GM21737 (cell line): ENCODE results near the gene BMP7.

Source experiments
- ATAC-seq: cut with Tn5 transposase; IDR thresholded peaks from one replicate; pipeline ENCODE4 v1.9.1; 2021; ENCODE audit warnings: mild to moderate bottlenecking, moderate library complexity; ENCODE audit not compliant: unreplicated experiment

The BMP7 gene

DNA sequence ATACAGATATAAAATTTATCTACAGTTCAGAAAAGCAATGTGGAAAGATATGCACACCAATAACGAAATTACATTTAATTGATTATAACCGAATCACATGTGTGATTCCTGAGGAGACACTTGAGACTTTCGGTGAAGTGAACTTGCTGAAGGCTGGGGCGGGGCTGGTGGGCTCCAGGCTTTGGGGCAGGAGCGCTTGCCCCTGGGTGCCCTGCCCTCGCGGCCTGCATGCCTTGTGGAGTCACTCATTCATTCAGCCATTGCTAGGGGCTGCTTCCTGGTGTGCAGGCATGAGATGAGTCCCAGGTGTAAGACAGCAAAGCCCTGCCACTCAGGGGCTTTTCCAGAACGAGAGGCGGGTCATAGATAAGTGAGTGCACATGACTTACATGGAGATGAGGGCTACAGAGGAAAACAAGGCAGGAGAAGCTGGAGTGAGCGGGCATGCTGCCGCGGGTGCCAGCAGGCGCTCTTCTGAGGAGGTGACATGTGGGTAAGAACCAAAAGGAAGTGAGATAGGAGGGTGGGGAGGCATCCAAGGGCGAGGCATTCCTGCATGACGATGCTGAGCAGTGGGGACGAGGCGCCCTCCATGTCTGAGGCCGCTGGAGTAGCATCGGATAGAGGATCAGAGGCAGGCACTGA is 88.7 kb downstream of the BMP7 start:
- no peak for ATAC-seq

DNA sequence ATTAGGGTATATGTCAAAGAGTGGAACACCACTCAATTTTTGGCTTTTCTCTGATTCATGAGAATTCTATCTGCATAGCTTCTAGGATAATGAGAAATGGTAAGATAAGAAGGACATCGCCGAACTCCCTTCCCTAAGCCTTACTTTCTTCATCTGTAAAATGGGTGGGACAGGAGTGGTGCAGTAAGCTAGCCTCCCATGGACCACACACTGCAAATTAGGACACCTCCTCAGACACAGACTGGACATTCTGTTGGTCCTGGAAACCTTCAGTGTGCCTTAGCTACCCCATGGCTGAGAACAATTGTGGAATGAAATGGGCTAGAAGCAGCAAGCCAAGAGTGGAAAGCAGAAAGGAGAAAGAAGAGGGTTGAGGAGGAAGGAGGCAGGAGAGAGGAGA is 89.6 kb downstream of the BMP7 start:
- ATAC-seq: no peak

DNA sequence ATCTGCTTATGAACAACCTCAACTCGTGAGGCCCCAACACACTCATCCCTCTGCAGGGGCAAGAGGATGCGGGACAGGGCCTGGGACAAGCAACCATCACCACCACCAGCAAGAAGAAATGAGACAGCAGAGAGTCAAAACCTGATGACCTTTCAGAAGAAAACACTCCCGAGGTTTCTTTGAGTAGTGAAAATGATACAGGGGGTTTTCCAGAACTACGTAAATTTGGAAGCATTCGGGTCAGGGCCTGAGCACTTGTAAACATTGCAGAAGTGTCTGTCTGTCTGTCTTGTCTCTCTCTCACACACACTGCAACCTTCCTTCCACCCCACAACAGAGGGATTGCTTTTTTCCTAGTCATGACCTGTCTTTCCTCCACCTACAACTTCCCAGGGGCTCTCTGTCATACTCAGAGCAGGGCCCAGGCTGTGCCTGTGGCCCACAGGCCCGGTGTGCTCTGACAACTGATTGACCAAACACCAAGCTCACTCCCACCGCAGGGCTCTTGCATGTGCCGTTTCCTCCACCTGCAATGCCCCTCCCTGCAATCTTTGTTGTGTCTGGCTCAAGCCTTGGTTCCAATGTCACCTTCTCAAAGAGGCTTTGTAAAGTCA is 90.9 kb downstream of the BMP7 start:
- no peak for ATAC-seq

DNA sequence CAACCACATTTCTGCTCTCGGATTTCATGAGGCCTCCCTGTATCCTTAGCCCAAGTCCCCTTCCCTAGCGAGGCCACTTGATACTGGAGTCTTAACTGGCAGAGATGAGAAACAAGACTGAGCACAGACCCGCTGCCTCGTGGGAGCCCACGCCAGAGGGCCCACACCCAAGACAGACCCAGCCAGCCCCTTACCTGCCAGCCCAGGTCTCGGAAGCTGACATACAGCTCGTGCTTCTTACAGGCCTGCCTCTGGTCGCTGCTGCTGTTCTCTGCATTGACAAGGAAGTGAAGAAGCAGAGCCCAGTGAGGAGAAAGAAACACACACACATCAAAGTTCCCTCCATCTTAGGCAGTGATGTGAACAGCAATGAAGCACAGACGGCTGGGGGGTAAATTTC is 91.7 kb downstream of the BMP7 start:
- no peak for ATAC-seq

DNA sequence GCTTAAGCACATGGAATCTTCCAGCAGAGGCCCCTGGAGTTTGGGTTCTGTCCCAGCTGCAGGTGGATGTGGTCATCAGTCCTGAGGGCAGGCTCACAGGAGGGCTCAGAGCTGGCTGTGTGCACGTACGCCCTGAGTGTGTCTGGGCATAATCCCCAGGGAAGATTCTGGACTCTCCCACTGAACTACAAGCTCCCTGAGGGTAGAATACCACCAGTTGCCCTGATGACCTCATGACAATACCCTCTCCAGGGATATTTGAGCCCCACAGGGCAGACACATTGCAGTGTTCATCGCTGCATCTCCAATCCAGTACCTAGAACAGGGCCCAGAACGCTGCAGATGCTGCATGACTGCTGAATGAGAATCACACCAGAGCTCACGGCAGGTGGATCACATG is 92.5 kb downstream of the BMP7 start:
- no peak for ATAC-seq

DNA sequence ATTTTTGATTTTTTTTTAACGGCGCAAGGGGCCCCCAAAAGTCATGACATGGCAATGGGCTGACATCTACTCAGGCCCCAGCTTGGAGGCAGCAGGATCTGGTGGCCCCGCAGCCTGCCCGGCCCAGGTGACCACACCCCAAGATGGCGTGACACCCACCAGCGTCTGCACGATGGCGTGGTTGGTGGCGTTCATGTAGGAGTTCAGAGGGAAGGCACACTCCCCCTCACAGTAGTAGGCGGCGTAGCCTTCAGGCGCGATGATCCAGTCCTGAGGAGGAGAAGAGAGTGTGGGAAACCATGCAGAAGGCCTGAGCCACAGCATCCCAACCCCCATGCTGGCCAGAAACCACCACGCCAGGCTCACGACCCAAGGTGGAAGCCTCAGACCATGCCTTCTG is 93.4 kb downstream of the BMP7 start:
- no peak for ATAC-seq

DNA sequence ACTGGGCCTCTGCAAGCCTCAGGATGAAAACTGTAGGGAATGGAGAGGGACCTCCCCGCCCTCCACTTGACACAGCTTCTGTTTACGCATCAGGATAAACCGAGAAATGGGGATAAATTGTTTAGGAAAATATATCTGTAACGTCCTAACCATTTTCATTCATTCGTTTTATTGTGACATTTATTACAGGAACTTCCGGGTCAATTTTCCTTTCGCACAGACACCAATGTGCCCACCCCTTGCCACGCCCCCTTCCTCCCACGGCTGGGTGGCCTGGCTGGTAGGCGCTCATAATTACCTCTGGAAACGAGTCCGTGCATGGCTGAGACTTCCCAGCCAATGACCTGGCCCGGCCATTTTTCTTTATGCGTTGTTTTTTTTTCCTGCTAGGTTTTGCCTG is 96.1 kb downstream of the BMP7 start:
- no peak for ATAC-seq

DNA sequence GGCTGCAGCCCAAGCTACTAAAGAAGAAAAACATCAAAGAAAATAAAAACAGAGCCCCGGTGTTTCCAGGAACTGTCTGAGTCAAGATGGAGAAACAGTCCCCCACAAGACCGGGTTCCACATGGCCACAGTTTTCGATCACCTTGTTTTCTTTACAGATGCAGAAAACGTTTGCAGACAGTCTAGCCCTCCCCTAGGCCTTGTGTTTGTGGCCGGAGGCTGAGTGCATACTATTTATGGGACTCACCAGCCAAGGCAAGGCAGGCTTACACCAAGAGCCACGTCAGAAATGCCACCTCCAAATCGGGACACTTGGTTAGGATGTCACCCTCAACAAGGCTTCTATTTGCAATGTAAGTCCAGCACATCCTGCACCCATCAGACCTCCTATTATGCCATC is 97.3 kb downstream of the BMP7 start:
- no peak for ATAC-seq

DNA sequence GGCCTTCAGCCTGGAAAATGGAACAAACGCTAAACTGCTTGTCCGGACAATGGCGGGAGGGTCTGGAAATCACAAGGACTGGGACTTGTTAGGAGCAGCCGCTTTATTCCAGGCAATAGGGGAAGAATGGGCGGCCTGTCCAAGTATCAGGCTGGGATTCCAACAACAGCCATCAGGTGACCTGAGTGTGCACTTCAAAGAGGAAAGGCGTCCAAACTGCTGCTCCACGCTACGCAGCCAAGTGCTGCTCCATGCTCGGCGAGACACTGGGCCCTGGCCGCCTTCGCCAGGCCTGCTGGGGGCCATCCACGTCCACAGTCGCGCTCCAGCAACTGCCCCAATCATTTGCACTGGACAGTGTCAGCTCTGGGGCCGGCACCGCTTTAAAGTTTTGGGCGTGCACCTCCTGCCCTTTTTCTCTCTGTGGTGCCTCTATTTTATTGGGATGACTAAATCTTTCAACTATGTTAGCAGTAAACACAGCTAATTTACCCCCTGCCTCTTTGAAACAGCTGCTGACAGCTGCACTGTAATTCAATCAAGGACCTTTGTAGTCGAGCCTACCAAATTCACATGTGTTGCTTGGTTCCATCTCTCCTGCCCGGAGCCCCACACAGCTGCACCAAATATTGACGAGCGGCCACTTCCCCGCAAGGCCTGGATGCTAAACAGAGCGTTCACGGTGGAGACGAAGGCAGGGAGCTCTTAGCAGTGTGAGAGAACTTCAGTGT is 98.3 kb downstream of the BMP7 start:
- no peak for ATAC-seq

DNA sequence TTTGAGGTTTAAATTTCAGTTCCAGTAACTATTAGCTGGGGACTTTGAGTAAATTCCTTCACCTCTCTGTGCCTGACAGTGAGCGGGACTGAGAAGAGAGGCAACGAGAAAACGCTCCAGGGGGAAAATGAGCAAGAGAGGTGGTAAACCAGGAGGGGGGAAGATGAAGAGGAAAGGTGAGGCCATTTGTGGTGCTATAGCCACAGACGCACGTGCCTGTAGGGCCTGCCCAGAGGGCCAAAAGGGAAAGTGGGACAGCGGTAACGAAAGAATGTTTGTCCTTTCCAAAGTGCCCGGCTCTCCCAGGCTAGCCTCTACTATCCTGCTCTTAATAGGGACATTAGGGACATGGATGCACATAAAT is 99.2 kb downstream of the BMP7 start:
- no peak for ATAC-seq

DNA sequence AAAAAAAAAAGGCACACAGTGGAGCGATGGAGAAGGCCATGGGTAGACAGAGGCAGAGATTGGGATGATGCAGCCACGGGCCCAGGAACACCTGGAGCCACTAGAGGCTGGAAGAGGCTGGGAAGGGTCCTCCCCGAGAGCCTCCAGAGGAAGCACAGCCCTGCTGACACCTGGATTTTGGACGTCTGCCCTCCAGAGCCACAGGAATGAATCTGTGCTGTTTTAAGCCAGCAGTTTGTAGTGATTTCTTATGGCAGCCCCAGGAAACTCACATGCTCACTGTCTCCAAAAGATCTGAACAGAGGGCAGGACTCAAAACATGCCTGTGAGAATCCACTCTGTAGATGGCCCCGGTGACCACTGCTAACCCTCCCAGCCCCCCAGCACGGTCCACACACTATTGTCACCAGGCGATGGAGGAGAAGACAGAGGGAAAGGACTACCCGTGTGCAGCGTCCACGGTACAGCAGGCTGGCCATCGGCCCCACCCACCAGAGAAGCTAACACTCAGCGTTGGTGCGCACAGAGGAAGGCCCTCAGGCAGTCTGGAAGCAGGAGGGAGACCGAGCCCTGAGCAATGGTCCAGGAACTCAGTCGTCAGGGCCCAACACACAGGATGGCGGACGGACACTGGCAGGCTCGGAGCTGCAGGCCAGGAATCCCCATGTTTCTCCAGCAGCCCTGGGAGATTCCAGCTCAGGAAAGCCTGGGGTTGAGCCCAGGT is 99.7 kb downstream of the BMP7 start:
- ATAC-seq: no peak

DNA sequence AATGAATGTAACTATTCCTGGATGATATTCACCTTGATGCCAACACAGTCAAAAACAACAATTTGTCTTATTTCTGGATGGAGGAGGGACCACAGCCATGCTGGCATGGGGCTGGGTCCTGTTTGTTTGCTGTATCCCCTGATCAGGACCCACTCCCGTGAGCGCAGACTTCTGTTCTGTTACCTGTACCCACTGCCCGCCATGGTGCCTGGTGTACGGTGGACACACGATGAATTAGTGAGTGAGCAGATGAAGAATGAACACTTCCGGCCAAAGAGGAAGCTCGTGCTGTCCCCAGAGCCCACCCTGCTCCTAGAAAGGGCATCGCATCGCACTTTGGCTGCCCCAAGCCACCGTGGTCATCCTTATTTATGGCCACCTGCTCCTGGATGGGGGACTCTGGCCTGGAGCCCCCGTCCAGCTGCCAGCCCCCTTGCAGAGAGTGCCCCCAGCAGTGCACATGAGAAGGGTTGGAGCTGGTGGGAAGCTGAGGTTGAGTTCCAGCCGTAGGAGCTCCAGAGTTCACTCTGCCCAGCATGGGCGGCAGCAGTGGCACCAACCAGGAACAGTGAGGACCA is 100.9 kb downstream of the BMP7 start:
- ATAC-seq: no peak

DNA sequence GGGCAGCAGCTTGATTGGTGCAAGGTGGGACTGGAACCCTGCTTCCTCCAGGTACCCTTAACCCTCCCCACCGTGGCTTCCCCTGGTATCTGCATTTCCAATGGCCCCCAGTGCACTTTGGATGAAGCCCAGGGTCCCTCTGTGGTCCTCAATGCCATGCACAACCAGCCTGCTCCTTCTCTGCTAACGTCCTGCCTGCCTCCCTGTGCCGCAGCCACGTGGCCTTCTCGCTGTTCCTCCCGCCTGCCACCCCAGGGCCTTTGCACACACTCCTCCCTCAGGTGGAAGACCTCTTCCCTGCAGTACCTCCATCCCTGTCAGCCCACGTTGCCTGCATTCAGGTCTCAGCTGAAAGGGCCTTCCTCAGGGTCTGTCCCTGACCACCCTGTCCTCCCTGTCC is 101.6 kb downstream of the BMP7 start:
- no peak for ATAC-seq

DNA sequence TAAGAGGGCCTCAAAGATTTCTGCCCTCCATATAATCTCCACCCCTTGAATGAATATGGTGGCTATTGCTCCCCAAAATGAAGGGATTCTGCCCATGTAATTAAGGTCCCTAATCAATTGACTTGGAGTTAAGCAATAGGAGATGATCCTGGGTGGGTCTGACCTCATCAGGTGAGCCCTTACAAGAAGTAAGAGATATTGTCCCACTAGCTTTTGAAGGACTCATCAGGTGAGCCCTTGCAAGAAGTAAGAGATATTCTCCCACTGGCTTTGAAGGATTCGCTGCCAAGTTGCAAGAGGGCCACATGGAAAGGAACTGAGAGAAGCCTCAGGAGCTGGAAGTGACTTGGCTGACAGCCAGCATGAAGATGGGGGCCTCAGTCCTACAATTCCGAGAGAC is 103.4 kb downstream of the BMP7 start:
- no peak for ATAC-seq

DNA sequence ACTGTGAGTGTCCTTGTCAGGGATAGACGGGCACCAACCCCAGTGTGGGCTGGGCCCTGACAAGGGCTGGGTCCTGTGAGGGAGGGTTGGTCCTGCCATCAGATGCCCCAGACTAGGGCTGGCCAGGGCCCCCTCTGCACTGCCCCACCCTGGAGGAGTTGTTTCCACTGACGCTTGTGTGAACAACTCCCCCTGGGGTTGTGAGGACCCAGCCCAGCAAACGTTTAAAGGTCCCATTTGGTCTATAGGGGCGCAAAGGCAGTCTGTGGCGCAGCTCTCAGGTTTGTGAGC is 104.1 kb downstream of the BMP7 start:
- ATAC-seq: no peak

DNA sequence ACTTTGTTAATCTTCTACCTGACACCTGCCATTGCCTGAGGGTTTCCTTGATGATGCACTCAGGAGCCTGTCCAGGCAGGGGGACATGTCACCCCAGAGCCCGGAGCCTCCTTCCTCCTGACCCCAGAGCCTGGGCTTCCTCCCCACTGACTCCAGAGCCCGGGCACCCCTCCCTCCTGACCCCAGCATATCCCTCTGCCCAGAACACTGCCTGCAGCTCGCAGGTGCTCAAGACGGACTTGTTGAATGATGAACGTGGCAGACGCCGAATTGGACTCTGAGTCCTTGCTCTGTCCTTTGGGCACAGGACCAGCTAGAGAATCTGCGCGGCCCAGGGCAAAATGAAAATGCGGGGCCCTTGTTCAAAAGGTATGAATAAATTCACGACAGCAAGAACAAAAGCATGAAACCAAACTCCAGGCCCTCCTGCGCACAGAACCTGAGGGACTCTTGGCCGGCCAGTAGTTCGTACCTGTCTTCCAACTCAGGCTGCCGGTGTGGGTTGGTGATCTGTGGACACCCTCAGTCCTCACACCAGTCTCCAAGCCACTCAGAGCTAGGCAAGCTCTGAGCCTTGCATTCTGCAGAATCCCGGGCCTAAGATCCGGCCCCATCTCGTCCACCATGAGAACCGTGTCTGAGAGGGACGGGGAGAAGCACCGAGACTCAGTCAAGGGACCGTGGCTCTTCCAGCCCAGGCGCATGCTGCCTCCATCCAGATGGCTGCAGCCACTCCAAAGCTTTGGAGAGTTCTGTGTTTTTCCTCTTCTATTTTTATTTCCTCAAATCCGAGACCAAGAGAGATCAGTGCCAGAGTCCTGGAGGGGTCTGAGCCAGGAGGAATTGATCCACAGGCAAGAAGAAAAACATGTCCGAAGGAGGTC is 104.7 kb downstream of the BMP7 start:
- ATAC-seq: no peak

DNA sequence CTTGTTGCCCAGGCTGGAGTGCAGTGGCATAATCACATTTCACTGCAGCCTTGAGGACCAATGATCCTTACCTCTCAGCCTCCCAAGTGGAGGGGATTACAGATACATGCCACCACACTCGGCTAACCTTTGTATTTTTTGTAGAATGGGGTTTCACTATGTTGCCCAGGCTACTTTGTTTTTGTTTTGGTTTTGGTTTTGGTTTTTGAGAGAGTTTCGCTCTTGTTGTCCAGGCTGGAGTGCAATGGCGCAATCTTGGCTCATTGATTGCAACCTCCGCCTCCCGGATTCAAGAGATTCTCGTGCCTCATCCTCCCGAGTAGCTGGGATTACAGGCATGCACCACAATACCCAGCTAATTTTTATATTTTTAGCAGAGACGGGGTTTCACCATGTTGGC is 105.5 kb downstream of the BMP7 start:
- no peak for ATAC-seq

DNA sequence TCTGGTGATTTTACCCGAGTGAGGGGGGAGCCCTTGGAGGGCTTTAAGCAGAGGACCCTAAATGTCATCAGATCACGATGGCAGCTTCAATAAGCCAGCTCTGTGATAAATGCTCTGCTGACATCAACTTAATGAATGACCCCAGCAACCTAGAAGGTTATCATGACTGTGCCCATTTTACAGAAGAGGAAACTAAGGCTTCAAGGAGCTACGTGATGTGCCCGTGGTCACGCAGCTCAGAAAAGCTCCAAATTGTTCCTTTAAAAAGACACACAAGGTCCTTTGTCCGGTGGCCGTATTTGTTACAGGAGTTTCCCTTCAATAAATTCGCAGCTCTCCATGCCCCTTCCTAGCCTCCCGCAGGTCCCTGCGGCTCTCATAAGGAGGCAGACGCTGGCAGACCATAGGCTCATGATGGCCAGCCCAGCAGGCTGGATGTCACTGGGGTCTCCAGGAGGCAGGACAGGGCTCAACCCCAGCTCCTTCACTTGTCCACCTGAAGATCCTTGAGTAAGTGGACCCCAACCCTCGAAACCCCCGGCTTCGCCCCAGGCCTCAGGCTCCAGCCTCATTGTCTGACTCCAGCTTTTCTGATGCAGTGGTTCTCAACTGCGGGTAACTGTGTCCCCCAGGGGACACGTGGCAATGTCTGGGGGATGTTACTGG is 106.4 kb downstream of the BMP7 start:
- no peak for ATAC-seq

DNA sequence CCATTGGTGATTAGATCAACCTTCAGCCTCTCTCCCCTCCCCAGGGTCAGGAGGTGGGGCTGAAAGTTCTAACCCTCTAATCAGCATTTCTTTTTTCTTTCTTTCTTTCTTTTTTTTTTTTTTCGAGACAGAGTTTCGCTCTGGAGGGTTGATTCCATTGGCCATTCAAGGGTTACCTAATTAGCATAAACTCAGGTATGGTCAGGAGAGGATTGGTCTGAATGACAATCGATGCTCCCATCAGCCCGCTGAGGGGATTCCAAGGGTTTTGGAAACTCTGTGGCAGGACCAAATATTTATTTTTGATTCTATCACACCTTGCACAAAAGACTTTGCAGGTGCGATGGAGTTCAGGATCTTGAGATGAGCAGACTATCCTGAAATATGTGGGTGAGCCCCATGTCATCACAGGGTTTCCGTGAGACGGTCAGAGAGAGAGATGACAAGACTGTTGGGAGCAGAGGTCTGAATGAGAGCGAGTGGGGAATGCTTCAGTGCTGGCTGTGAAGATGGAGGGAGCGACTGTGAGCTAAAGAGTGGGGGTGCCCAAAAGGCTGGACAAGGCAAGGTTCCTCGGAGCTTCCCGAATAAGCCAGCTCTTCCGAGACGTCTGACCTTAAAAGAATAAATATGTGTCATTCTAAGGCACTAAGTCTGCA is 107.1 kb downstream of the BMP7 start:
- ATAC-seq: no peak

DNA sequence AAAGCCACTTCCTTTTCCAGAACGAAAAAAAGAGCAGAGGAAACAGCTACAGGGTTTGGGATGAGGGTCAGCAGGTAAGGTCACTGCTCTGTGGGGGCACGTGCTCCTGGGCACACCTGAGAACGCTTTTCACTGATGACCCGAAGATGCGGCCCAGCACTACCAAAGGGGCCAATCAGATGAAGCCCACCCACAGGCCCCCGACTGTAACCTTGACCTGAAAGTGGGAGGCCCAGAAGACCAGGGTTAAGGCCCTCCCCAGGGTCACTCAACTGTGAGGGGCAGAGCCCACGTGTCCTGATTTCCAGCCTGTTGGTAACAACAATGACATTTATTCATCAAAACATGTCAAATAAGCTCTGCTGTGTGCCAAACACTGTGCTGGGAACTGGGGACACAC is 108.0 kb downstream of the BMP7 start:
- no peak for ATAC-seq
